Hepatocyte (in vitro differentiated cells): ENCODE data around the gene ZNF747. TPM values are rescaled to one million over a fixed set of nuclear protein-coding genes. Genes with fewer than 3 reads are reported as not detected.

Source experiments
- DNase-seq: peaks from one replicate; pipeline ENCODE4 v3.0.0-alpha.2; 2016; ENCODE audit warnings: low spot score
- H2AFZ ChIP-seq: fragments of 200-600 bp; sonication (generic); 2 replicates; pipeline ENCODE4 v1.6.0; 2016; ENCODE audit warnings: antibody characterized with exemption, mild to moderate bottlenecking
- H3K27ac ChIP-seq: fragments of 200-600 bp; sonication (generic); 2 replicates; pipeline ENCODE4 v1.5.1; 2016; ENCODE audit warnings: mild to moderate bottlenecking
- H3K27me3 ChIP-seq: fragments of 200-600 bp; sonication (generic); 2 replicates; pipeline ENCODE4 v1.6.1; 2016
- H3K36me3 ChIP-seq: fragments of 200-600 bp; sonication (generic); replicated peaks from 2 replicates; pipeline ENCODE4 v1.5.1; 2016; ENCODE audit warnings: low read depth; ENCODE audit not compliant: insufficient read depth
- H3K4me1 ChIP-seq: fragments of 200-600 bp; sonication (generic); 2 replicates; pipeline ENCODE4 v1.5.1; 2016; ENCODE audit warnings: mild to moderate bottlenecking, moderate library complexity; ENCODE audit not compliant: insufficient read depth
- H3K4me2 ChIP-seq: fragments of 200-600 bp; sonication (generic); 2 replicates; pipeline ENCODE4 v1.6.0; 2016
- H3K4me3 ChIP-seq: fragments of 200-600 bp; sonication (generic); 2 replicates; pipeline ENCODE4 v1.5.1; 2016; ENCODE audit warnings: mild to moderate bottlenecking
- H3K79me2 ChIP-seq: fragments of 200-600 bp; sonication (generic); 2 replicates; pipeline ENCODE4 v1.6.0; 2017; ENCODE audit warnings: mild to moderate bottlenecking
- H3K9me2 ChIP-seq: fragments of 200-600 bp; sonication (generic); replicated peaks from 2 replicates; pipeline ENCODE4 v1.6.0; 2017; ENCODE audit warnings: mild to moderate bottlenecking; ENCODE audit not compliant: insufficient read depth
- H3K9me3 ChIP-seq: fragments of 200-600 bp; sonication (generic); 2 replicates; pipeline ENCODE4 v1.5.1; 2016; ENCODE audit warnings: low read depth, mild to moderate bottlenecking
- H4K20me1 ChIP-seq: fragments of 200-600 bp; sonication (generic); 2 replicates; pipeline ENCODE4 v1.6.0; 2016; ENCODE audit warnings: mild to moderate bottlenecking; ENCODE audit not compliant: insufficient read depth, poor library complexity, severe bottlenecking
- EZH2 ChIP-seq: fragments of 200-600 bp; sonication (generic); IDR thresholded peaks from 2 replicates; pipeline ENCODE4 v1.6.1; 2016; ENCODE audit warnings: antibody characterized with exemption, mild to moderate bottlenecking, borderline replicate concordance
- EZH2phosphoT487 ChIP-seq: fragments of 200-600 bp; sonication (generic); IDR thresholded peaks from one replicate; pipeline ENCODE4 v1.6.1; 2018; ENCODE audit warnings: antibody characterized with exemption, mild to moderate bottlenecking, low read depth, moderate library complexity; ENCODE audit not compliant: unreplicated experiment, severe bottlenecking
- WGBS: methylation state at CpG from one replicate; pipeline ENCODE4 v1.1.6; 2016; ENCODE audit warnings: low lambda C conversion rate; ENCODE audit errors: missing lambda C conversion rate; 5-methylcytosine and 5-hydroxymethylcytosine counted together
- microRNA-seq: library from miRNA; unstranded; fragments of <30 nt; microRNA quantifications from one replicate; pipeline ENCODE4, GENCODE V29; 2017
- polyA plus RNA-seq: library from polyadenylated mRNA; unstranded; fragments of >200 nt; fragmentation: Nextera tagmentation; extraction: Ambion mirVana; gene quantifications from 2 replicates; pipeline ENCODE4 v1.2.1, GENCODE V29; 2016
- small RNA-seq: library from RNA; depleted of rRNA; stranded (forward); fragments of <200 nt; gene quantifications from one replicate; pipeline ENCODE3, GENCODE V24; 2014
- total RNA-seq: library from RNA; depleted of rRNA; stranded (reverse); fragments of >200 nt; gene quantifications from 2 replicates; pipeline ENCODE4 v1.2.3, GENCODE V29; 2014
- TF ChIP-seq, protein P1 (sequence below): fragments of 200-600 bp; sonication (generic); IDR thresholded peaks from 2 replicates; pipeline ENCODE4 v1.5.1; 2016; ENCODE audit warnings: antibody characterized with exemption, mild to moderate bottlenecking; ENCODE audit not compliant: poor library complexity

Gene ZNF747
- total and polyA plus RNA-seq, 2 experiments from 2014 or later = 9.9 to 11.1 TPM

DNA sequence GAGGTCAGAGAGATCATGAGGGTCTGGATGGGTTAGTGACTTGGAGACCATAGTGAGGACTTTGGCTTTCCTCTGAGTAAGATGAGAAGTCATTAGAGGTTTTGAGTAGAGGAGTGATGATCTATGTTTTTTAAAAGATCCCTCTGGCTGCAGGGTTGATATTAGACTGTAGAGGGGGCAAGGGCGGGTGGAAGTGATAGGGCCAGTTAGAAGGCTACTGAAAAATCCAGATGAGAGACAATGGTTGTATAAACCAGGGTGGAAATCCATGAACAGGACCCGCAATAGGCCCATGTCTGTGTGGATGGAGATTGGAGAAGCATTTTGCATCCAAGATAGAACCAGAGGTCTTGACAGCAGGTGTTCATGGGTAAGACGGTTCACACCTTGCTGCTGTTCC lies 52.3 kb downstream of the ZNF747 start:
- 85% methylated on average over 3 of the region's 3 CpGs for WGBS
- no peaks in the 10 kb centered on the region for H3K4me1 ChIP-seq
- no peak overlapping the region for H3K4me3 ChIP-seq
- no peaks in the 10 kb centered on the region for H3K36me3 ChIP-seq
- no peaks in the 10 kb centered on the region for H3K79me2 ChIP-seq
- no peak overlapping the region for H3K4me2 ChIP-seq
- H3K9me3 ChIP-seq = no peaks in the 10 kb centered on the region
- no peaks in the 10 kb centered on the region for H4K20me1 ChIP-seq
- no peak for TF ChIP-seq EZH2
- TF ChIP-seq EZH2phosphoT487 = no peak
- TF ChIP-seq, protein P1, sequence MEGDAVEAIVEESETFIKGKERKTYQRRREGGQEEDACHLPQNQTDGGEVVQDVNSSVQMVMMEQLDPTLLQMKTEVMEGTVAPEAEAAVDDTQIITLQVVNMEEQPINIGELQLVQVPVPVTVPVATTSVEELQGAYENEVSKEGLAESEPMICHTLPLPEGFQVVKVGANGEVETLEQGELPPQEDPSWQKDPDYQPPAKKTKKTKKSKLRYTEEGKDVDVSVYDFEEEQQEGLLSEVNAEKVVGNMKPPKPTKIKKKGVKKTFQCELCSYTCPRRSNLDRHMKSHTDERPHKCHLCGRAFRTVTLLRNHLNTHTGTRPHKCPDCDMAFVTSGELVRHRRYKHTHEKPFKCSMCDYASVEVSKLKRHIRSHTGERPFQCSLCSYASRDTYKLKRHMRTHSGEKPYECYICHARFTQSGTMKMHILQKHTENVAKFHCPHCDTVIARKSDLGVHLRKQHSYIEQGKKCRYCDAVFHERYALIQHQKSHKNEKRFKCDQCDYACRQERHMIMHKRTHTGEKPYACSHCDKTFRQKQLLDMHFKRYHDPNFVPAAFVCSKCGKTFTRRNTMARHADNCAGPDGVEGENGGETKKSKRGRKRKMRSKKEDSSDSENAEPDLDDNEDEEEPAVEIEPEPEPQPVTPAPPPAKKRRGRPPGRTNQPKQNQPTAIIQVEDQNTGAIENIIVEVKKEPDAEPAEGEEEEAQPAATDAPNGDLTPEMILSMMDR = no peak
- no peak overlapping the region for H2AFZ ChIP-seq
- H3K27me3 ChIP-seq = no peaks in the 10 kb centered on the region
- DNase-seq = no peak
- no peak overlapping the region for H3K27ac ChIP-seq
- H3K9me2 ChIP-seq = no peaks in the 10 kb centered on the region

- Histone ChIP-seq H3K79me2 (no peaks in the 10 kb centered on the region), H3K36me3 (no peaks in the 10 kb centered on the region), H2AFZ (no peak overlapping the region), H3K27me3 (no peaks in the 10 kb centered on the region), H3K27ac (no peak overlapping the region), H3K4me2 (no peak overlapping the region), H3K4me3 (no peak overlapping the region), H3K4me1 (no peaks in the 10 kb centered on the region), H3K9me3 (no peaks in the 10 kb centered on the region), H4K20me1 (no peaks in the 10 kb centered on the region), H3K9me2 (no peaks in the 10 kb centered on the region)
- no peak for DNase-seq
- TF ChIP-seq, protein P1 = no peak
- TF ChIP-seq EZH2 (no peak), EZH2phosphoT487 (no peak)
- WGBS = 91% methylated on average over 5 of the region's 5 CpGs
Observed at GRCh38 chr16:30481381-30481780, 53.3 kb downstream of the ZNF747 start.

Small RNA genes within 50 kb of the gene (microRNA-seq; reads per million reads assigned to microRNA genes)
- not detected for gene MIR4518

Small RNA genes within 50 kb of the gene (small RNA-seq; reads per million reads assigned to genes)
- gene MIR4518 (not detected), gene RNU7-61P (not detected)

Other genes starting within 250 kb of the ZNF747 start
- 44.2 and 45.1 TPM in 2 replicates for gene CD2BP2, start 179.6 kb downstream of the ZNF747 start, total RNA-seq
- gene CD2BP2, start 179.6 kb downstream of the ZNF747 start, polyA plus RNA-seq = 37.6 and 41.0 TPM in 2 replicates
- gene TBC1D10B, start 164.4 kb downstream of the ZNF747 start, total RNA-seq = 21.4 and 29.3 TPM in 2 replicates
- 33.3 and 37.9 TPM in 2 replicates for gene TBC1D10B, start 164.4 kb downstream of the ZNF747 start, polyA plus RNA-seq
- 4.0 TPM in 1 of 2 replicates, not detected in the other for gene MYL11, start 160.1 kb downstream of the ZNF747 start, total RNA-seq
- 2.2 and 5.3 TPM in 2 replicates for gene MYL11, start 160.1 kb downstream of the ZNF747 start, polyA plus RNA-seq
- gene SEPTIN1, start 152.3 kb downstream of the ZNF747 start, total RNA-seq = not detected in 2 replicates
- gene SEPTIN1, start 152.3 kb downstream of the ZNF747 start, polyA plus RNA-seq = 1.5 and 2.3 TPM in 2 replicates
- 7.7 and 8.0 TPM in 2 replicates for gene ZNF48, start 139.4 kb downstream of the ZNF747 start, total RNA-seq
- 6.1 and 7.1 TPM in 2 replicates for gene ZNF48, start 139.4 kb downstream of the ZNF747 start, polyA plus RNA-seq
- 12.4 and 18.7 TPM in 2 replicates for gene ZNF771, start 127.3 kb downstream of the ZNF747 start, total RNA-seq
- 23.6 and 25.2 TPM in 2 replicates for gene ZNF771, start 127.3 kb downstream of the ZNF747 start, polyA plus RNA-seq
- 25.9 and 33.8 TPM in 2 replicates for gene DCTPP1, start 104.8 kb downstream of the ZNF747 start, total RNA-seq
- gene DCTPP1, start 104.8 kb downstream of the ZNF747 start, polyA plus RNA-seq = 36.3 and 47.2 TPM in 2 replicates
- gene SEPHS2, start 89.0 kb downstream of the ZNF747 start, total RNA-seq = 36.1 and 51.3 TPM in 2 replicates
- 69.2 and 81.0 TPM in 2 replicates for gene SEPHS2, start 89.0 kb downstream of the ZNF747 start, polyA plus RNA-seq
- gene ITGAL, start 62.1 kb downstream of the ZNF747 start, total RNA-seq = 1.5 and 3.4 TPM in 2 replicates
- gene ITGAL, start 62.1 kb downstream of the ZNF747 start, polyA plus RNA-seq = 0.95 and 1.1 TPM in 2 replicates
- gene ZNF768, start 8.3 kb downstream of the ZNF747 start, total RNA-seq = 37.6 and 44.1 TPM in 2 replicates
- gene ZNF768, start 8.3 kb downstream of the ZNF747 start, polyA plus RNA-seq = 19.9 and 25.2 TPM in 2 replicates
- gene ZNF764, start 23.5 kb upstream of the ZNF747 start, total RNA-seq = 9.8 and 13.8 TPM in 2 replicates
- 12.1 and 12.5 TPM in 2 replicates for gene ZNF764, start 23.5 kb upstream of the ZNF747 start, polyA plus RNA-seq
- gene ZNF688, start 36.9 kb upstream of the ZNF747 start, total RNA-seq = 7.1 and 9.8 TPM in 2 replicates
- 21.0 and 21.3 TPM in 2 replicates for gene ZNF688, start 36.9 kb upstream of the ZNF747 start, polyA plus RNA-seq
- gene ZNF785, start 50.8 kb upstream of the ZNF747 start, total RNA-seq = 10.8 and 11.7 TPM in 2 replicates
- 7.3 and 10.0 TPM in 2 replicates for gene ZNF785, start 50.8 kb upstream of the ZNF747 start, polyA plus RNA-seq
- gene ZNF689, start 75.5 kb upstream of the ZNF747 start, total RNA-seq = 7.1 and 8.0 TPM in 2 replicates
- 5.6 and 8.7 TPM in 2 replicates for gene ZNF689, start 75.5 kb upstream of the ZNF747 start, polyA plus RNA-seq
- gene PRR14, start 116.1 kb upstream of the ZNF747 start, total RNA-seq = 6.6 and 8.1 TPM in 2 replicates
- gene PRR14, start 116.1 kb upstream of the ZNF747 start, polyA plus RNA-seq = 18.7 and 20.0 TPM in 2 replicates
- 18.5 and 22.9 TPM in 2 replicates for gene FBRS, start 123.6 kb upstream of the ZNF747 start, total RNA-seq
- 22.1 and 25.5 TPM in 2 replicates for gene FBRS, start 123.6 kb upstream of the ZNF747 start, polyA plus RNA-seq
- gene SRCAP, start 164.3 kb upstream of the ZNF747 start, total RNA-seq = 9.6 and 15.3 TPM in 2 replicates
- gene SRCAP, start 164.3 kb upstream of the ZNF747 start, polyA plus RNA-seq = 29.3 and 33.6 TPM in 2 replicates
- 27.5 and 28.0 TPM in 2 replicates for gene PHKG2, start 213.6 kb upstream of the ZNF747 start, total RNA-seq
- gene PHKG2, start 213.6 kb upstream of the ZNF747 start, polyA plus RNA-seq = 39.5 and 45.6 TPM in 2 replicates
- 1.3 and 5.0 TPM in 2 replicates for gene CFAP119, start 227.2 kb upstream of the ZNF747 start, total RNA-seq
- gene CFAP119, start 227.2 kb upstream of the ZNF747 start, polyA plus RNA-seq = 4.2 and 6.1 TPM in 2 replicates
- 63.5 and 75.3 TPM in 2 replicates for gene RNF40, start 227.5 kb upstream of the ZNF747 start, total RNA-seq
- gene RNF40, start 227.5 kb upstream of the ZNF747 start, polyA plus RNA-seq = 70.4 and 75.6 TPM in 2 replicates